GM12874 (cell line): Measurements from ENCODE around the gene CDH12.

ENCODE experiments used
- TF ChIP-seq, protein P1 (sequence below): IDR thresholded peaks from 2 replicates; pipeline ENCODE4 v1.5.1; 2011; ENCODE audit warnings: low read depth, mild to moderate bottlenecking, control low read depth, low read length, moderate library complexity; ENCODE audit not compliant: insufficient read depth

Gene CDH12

DNA sequence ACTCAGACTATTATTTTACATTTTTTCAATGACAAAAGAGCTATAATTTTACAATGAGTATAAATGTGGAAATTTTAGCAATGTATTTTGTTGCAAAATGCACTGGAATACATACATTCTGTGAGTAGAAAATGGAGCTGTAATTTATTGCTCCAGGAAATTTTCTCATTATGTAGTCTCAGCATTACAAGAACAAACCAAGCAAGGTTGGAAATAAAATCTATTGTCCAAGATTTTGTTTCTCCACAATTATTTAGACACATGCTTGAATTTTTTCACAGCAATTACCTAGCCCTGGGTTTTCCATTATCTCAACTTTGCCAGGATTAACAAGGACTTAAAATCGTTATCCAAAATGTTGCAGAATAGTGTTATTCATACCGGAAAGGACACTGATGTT lies 820.1 kb downstream of the CDH12 start:
- TF ChIP-seq, protein P1, sequence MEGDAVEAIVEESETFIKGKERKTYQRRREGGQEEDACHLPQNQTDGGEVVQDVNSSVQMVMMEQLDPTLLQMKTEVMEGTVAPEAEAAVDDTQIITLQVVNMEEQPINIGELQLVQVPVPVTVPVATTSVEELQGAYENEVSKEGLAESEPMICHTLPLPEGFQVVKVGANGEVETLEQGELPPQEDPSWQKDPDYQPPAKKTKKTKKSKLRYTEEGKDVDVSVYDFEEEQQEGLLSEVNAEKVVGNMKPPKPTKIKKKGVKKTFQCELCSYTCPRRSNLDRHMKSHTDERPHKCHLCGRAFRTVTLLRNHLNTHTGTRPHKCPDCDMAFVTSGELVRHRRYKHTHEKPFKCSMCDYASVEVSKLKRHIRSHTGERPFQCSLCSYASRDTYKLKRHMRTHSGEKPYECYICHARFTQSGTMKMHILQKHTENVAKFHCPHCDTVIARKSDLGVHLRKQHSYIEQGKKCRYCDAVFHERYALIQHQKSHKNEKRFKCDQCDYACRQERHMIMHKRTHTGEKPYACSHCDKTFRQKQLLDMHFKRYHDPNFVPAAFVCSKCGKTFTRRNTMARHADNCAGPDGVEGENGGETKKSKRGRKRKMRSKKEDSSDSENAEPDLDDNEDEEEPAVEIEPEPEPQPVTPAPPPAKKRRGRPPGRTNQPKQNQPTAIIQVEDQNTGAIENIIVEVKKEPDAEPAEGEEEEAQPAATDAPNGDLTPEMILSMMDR, result no peak

DNA sequence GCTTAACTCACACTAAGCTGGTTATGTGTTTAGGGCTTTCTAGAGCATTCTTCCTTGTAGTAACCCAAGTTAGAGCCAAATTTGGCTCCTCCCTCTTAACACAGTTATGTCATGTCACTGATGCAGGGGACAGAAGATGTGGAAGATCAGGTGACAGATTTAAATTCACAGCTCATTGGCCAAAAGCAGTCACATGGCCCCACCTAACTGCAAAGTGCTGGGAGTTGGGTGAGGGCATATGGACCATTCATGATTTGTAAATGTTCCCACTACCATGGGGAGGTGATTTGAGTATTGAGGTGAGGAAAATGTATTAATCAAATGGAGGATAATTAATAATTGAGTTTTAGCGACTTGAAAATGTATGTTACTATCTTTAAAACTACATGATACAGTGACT lies 829.4 kb downstream of the CDH12 start:
- TF ChIP-seq, protein P1, result no peak

DNA sequence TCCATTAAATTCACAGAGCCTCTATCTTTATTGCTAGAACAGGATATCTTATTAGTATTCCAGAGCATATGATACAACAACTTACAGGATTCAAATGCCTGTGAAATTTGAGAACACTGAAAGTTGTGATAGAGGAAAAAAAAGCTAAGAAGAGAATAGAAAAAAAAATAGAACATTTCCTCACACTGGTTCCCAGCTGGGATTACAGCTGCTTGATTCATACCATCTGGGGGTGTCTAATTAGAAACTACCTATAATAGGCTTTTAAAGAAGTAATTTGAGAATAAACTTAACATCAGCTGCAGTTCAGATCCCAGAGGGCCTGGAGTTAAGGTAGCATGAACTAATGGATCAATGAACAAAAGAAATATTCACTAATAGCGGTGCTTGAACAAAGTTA lies 922.0 kb downstream of the CDH12 start:
- TF ChIP-seq, protein P1, result no peak

DNA sequence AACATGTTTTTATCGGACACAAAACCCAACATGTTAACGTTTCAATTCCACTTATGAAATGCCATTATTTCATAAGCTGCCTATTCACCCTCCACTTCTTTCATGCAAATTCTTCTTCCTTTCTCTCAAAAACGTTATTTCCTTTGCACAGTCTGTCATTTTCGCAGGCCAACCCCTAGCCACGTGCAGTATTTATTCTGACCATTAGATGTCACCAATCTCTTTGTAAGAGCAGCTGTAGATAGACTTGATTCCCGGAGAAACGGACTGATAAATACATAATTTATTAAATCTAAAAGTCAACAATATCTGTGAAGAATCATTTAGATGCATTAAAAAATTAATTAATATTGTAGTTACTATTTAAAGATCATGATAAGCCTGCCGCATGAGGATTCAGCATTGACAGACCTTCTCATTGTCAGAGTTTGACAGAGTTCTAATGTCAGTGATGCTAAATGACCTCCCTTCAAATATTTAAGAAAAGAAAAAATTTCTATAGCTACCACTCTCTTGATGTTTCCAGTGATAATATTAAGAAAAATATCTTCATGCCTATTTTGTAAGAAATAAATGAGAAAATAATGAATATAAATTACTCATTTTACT lies 933.6 kb downstream of the CDH12 start:
- TF ChIP-seq, protein P1, result peak; percentile 44; the same call in 1 of the 2 replicates

DNA sequence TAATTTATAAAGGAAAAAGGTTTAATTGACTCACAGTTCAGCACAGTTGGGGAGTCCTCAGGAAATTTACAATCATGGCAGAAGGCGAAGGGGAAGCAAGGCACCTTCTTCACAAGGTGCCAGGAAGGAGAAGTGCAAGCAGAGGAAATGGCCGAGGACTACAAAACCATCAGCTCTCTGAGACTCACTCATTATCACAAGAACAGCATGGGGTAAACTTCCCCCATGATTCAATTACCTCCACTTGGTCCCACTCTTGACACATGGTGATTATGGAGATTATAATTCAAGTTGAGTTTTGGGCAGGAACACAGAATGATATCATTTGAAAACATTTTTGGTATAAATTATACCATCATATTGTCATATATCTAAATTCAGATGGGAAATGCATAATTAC lies 934.7 kb downstream of the CDH12 start:
- TF ChIP-seq, protein P1, result no peak

DNA sequence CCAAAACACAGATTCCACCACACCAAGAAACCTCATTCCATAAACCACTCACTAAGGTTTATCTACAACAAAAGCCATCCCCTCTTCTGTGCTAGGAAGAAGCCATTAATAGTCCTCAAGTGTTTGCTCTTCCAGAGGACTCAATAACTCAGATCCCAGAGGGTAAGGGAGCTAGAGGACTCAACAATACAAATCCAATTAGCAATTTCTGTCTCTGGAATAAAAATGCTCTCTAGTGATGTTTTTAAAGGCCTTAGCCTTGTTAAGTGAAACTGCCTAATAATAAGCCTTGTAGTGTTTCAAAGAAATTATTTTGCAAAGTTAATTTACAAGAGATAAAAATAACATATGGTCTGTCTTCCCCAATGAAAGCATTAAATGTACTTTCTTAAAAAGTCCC lies 942.4 kb downstream of the CDH12 start:
- TF ChIP-seq, protein P1, result no peak

DNA sequence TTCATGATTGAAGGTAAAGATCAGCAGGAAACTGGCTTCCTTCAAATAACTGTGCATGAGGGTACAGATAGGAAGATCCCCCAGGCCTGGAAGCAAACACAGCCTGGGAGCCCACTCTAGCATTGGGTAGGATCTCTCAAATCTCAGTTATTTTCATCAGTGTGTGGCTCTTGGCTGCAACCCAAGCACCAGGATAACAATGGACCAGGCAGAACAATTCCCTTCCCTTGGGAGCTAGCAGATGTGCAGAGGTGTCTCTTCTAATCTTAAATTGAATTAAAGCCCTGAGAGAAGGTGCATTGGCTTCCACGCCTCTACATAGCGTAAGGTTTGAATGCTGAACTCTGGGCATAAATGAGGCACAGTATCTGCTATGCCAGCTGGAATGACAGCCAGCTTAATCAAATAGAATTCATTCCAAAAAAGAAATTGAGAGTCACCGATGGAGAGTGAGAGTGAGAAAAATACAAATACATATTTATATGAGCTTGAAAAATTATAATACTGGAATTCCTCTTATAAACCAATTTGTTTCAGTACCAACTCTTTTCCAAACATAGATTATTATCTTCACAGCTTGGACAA lies 957.3 kb downstream of the CDH12 start:
- TF ChIP-seq, protein P1, result no peak
